Body of pancreas (tissue), 4 donors: Measurements from ENCODE around the gene CST4. TPM values are rescaled to one million over a fixed set of nuclear protein-coding genes. Genes with fewer than 3 reads are reported as not detected.
"Not testable (repeated sequence)": the region's sequence is repeated elsewhere in the genome, so short reads cannot be mapped to it uniquely, and the experiment has no call there.

Experiments
- ATAC-seq: fragments of 150-250 bp; one replicate; pipeline ENCODE4 v1.9.1; 2016
- DNase-seq, 4 donors: peaks; one replicate each; pipeline ENCODE4 v3.0.0-alpha.2; 2019
- H3K27ac ChIP-seq, 4 donors: fragments of 200-600 bp; sonication (generic); 1 replicate in 3 of 4; 2 replicates in 1 of 4; pipeline versions ENCODE4 v1.5.1 to v1.6.1; 2016 to 2019; ENCODE audit warnings: mild to moderate bottlenecking in 1 of 4, mixed read lengths in 1 of 4, moderate library complexity in 1 of 4
- H3K27me3 ChIP-seq, 2 donors: fragments of 200-600 bp; sonication (generic); one replicate each; pipeline ENCODE4 v1.6.0; 2016; ENCODE audit warnings: mild to moderate bottlenecking in 1 of 2
- H3K36me3 ChIP-seq, 2 donors: fragments of 200-600 bp; sonication (generic); replicated peaks in 1 of 2; 2 replicates each; pipeline ENCODE4 v1.5.1; 2016; ENCODE audit warnings: low read depth in 2 of 2; ENCODE audit not compliant: insufficient read depth in 1 of 2
- H3K4me1 ChIP-seq: fragments of 200-600 bp; sonication (generic); one replicate; pipeline ENCODE4 v1.6.0; 2016
- H3K4me3 ChIP-seq, 2 donors: fragments of 200-600 bp; sonication (generic); 1 replicate in 1 of 2; 2 replicates in 1 of 2; pipeline ENCODE4 v1.5.1; 2016 to 2019
- H3K9me3 ChIP-seq, 3 donors: fragments of 200-600 bp; sonication (generic); 1 replicate in 2 of 3; 2 replicates in 1 of 3; pipeline ENCODE4 v1.5.1; 2016
- POLR2A ChIP-seq, 3 donors: fragments of 450-650 bp; IDR thresholded peaks; one replicate each; pipeline ENCODE4 v1.6.1; 2016; ENCODE audit warnings: antibody characterized with exemption in 3 of 3, mild to moderate bottlenecking in 2 of 3
- WGBS, 2 donors: methylation state at CpG; one replicate each; pipeline ENCODE4 v1.1.5; 2017; 5-methylcytosine and 5-hydroxymethylcytosine counted together
- intact Hi-C: fragments of 100-400 bp; cut with DNase I; formaldehyde crosslinking; loops from one replicate; pipeline ENCODE4 v1.15.1; 2023
- total RNA-seq, 2 donors: library from RNA; depleted of rRNA; stranded (reverse); fragments of >200 nt; gene quantifications; one replicate each; pipeline ENCODE4 v1.1.0, GENCODE V29; 2016
- TF ChIP-seq, protein P1 (sequence below), 7 experiments: fragments of 450-650 bp in 4 of 7; fragments of 200-600 bp in 3 of 7; sonication (generic) in 3 of 7; IDR thresholded peaks; one replicate each; pipeline ENCODE4 v1.5.1; 2016 to 2019; ENCODE audit warnings: antibody characterized with exemption in 7 of 7

Gene CST4
- total RNA-seq, 2 donors from 2014 or later = not detected

DNA sequence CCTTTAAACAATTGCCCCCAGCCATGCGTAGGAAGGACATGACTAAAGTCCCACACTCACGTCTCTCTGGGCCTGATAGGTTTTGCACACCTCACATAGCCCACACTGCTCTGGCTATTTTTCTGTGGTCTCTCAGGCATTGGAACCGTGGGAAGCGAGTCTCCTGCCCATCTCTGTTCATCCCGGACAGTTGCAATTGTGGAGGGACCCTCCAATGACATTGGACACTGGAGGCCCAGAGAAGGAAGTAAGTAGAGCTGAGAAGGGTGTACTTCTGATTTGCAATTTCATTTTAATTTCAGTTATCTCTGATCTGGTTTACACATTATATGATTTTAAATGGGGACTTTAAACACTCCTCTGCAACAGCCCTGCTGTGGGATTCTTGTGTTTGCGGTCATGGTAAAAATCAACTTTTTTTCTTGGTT lies 27.8 kb downstream of the CST4 start:
- H3K27ac ChIP-seq = no peak overlapping the region
- no peak overlapping the region for H3K4me3 ChIP-seq
- intact Hi-C loops = no loop called here
- TF ChIP-seq POLR2A (IDR thresholded peaks at IDR 0.05) = no peak
- no peaks in the 10 kb centered on the region for H3K36me3 ChIP-seq
- WGBS, 2 donors = 80 to 83% methylated on average over 6 of the region's 6 CpGs
- no peaks in the 10 kb centered on the region for H3K27me3 ChIP-seq
- peaks cover 10% of the 10 kb centered on the region for H3K4me1 ChIP-seq
- DNase-seq (no peak), ATAC-seq (no peak)
- H3K9me3 ChIP-seq = no peaks in the 10 kb centered on the region

DNA sequence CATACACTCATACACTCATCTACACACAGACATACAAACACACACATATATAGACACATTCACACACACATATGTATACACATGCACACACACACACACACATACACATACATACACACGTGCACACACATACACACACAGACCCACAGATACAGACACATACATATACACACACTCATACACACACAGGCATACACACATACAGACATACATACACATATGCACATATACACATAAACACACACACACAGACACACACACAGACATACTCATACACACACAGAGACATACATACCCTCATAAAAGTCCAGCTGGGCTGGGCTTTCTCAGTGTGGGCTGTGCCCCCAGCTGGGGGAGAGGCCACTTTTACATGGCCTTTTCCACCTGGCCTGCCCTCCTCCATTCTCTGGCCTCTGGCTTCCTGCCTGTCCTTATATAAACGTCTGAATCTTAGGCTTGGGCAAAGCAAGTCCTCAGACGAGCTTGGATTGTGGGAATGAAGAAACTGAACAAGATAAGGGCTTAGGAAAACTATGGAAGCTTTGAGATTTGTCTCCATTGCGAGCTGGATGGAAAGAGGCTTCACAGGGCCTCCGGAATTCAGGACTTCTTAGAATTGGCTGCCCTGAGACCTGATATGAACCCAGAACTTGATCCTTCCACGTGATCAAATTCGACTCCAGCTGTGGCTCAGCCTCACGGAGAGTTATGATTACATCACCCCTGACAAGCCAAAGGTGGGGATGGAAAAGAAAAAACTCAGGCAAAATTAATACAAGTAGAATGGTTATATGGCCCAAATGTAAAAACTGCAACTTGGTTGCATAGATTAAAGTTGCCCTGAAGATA lies 28.6 kb downstream of the CST4 start:
- no peak for DNase-seq
- H3K27me3 ChIP-seq = no peaks in the 10 kb centered on the region
- ATAC-seq = no peak
- intact Hi-C loops = no loop called here
- H3K36me3 ChIP-seq = no peaks in the 10 kb centered on the region
- peak overlapping the region in 1 of 4 donors; percentile 14 for H3K27ac ChIP-seq
- WGBS, 2 donors = 55 to 59% methylated on average over 8 of the region's 8 CpGs
- H3K9me3 ChIP-seq = no peaks in the 10 kb centered on the region
- TF ChIP-seq, protein P1, sequence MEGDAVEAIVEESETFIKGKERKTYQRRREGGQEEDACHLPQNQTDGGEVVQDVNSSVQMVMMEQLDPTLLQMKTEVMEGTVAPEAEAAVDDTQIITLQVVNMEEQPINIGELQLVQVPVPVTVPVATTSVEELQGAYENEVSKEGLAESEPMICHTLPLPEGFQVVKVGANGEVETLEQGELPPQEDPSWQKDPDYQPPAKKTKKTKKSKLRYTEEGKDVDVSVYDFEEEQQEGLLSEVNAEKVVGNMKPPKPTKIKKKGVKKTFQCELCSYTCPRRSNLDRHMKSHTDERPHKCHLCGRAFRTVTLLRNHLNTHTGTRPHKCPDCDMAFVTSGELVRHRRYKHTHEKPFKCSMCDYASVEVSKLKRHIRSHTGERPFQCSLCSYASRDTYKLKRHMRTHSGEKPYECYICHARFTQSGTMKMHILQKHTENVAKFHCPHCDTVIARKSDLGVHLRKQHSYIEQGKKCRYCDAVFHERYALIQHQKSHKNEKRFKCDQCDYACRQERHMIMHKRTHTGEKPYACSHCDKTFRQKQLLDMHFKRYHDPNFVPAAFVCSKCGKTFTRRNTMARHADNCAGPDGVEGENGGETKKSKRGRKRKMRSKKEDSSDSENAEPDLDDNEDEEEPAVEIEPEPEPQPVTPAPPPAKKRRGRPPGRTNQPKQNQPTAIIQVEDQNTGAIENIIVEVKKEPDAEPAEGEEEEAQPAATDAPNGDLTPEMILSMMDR (IDR thresholded peaks at IDR 0.05) = no peak
- no peak for TF ChIP-seq POLR2A (IDR thresholded peaks at IDR 0.05)
- peaks cover 13% of the 10 kb centered on the region for H3K4me1 ChIP-seq
- H3K4me3 ChIP-seq = no peak overlapping the region

DNA sequence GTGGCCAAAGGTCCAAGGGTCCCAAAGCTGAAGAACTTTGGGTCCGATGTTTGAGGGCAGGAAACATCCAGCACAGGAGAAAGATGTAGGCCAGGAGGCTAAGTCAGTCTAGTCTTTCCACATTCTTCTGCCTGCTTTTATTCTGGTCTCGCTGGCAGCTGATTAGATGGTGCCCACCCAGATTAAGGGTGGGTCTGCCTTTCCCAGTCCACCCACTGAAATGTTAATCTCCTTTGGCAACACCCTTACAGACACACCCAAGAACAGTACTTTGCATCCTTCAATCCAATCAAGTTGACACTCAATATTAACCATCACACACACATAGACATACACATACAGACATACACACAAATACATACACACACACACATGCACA lies 29.2 kb downstream of the CST4 start:
- H3K4me1 ChIP-seq = peaks cover 13% of the 10 kb centered on the region
- H3K36me3 ChIP-seq, H3K9me3 ChIP-seq, H3K27ac ChIP-seq, intact Hi-C loops, H3K4me3 ChIP-seq, DNase-seq, H3K27me3 ChIP-seq, ATAC-seq: not testable (repeated sequence)
- 87 to 94% methylated on average over 2 of the region's 2 CpGs for WGBS, 2 donors

DNA sequence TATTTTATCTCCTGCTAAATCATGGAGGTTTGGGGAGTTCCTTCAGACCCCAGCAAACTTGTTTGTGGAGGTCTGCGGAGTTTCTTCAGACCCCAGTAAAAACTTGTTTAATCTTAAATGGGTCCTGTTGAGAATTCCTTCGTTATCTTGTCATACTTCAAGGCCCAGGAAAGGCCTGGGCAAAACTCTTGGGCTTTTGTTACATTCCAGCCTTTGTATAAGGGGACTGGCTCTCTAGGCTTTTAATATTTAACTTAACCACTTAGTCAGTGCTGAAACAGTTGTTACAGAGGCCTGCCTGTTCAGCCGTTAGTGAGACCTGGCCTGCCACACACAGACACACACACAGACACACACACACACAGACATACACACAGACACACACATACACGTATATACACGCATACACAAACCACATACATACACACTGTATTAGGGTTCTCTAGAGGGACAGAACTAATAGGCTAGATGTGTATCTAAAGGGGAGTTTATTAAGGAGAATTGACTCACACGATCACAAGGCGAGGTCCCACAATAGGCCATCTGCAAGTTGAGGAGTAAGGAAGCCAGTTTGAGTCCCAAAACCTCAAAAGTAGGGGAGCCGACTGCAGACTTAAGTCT lies 29.7 kb downstream of the CST4 start:
- TF ChIP-seq, protein P1 (IDR thresholded peaks at IDR 0.05) = no peak
- intact Hi-C loops = no loop called here

DNA sequence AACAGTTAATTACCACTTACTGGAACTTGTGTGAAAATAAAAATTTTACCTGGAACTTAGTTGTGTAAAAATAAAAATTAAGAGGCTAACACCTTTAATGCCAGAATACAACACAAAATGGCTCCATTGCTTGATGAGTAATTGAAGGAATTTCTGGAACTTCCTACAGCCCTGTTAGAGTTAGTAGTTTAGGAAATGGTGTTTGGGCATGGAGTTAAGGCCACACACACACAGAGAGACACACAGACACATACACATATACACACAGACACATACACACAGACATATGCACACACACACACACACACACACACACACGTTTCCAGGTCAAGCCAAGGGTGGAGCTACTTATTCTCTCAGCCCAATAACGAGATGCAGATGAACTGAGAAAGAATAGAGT lies 30.5 kb downstream of the CST4 start:
- WGBS, 2 donors = 65 to 74% methylated on average over 2 of the region's 2 CpGs
- intact Hi-C loops = no loop called here

More for the DNA sequence above, 29.7 kb downstream of the CST4 start:
- no peaks in the 10 kb centered on the region for H3K9me3 ChIP-seq
- H3K4me3 ChIP-seq = no peak overlapping the region
- DNase-seq (no peak), ATAC-seq (no peak)
- 74 to 79% methylated on average over 8 of the region's 8 CpGs for WGBS, 2 donors
- H3K36me3 ChIP-seq = no peaks in the 10 kb centered on the region
- H3K27ac ChIP-seq = no peak overlapping the region
- H3K4me1 ChIP-seq = peaks cover 13% of the 10 kb centered on the region
- H3K27me3 ChIP-seq = no peaks in the 10 kb centered on the region

More for the DNA sequence above, 30.5 kb downstream of the CST4 start:
- Histone ChIP-seq H3K4me1 (peaks cover 13% of the 10 kb centered on the region), H3K36me3 (no peaks in the 10 kb centered on the region), H3K27me3 (no peaks in the 10 kb centered on the region), H3K4me3 (no peak overlapping the region), H3K27ac (no peak overlapping the region), H3K9me3 (no peaks in the 10 kb centered on the region)
- ATAC-seq = no peak
- TF ChIP-seq POLR2A (IDR thresholded peaks at IDR 0.05) = no peak
- TF ChIP-seq, protein P1 (IDR thresholded peaks at IDR 0.05) = no peak
- DNase-seq = no peak
